ENCODE measurements around the gene GOLPH3. TPM values are rescaled to one million over a fixed set of nuclear protein-coding genes. Genes with fewer than 3 reads are reported as not detected.

The GOLPH3 gene
- total RNA-seq, 1 donor from 2014 or later, result 99.0 TPM

- TF ChIP-seq CTCF (IDR thresholded peaks at IDR 0.05), result no peak
- intact Hi-C loops (cut with DNase I), result no loop called here
- H3K4me1 ChIP-seq, result peaks cover 58% of the 10 kb centered on the region
- no peak overlapping the region for H3K4me3 ChIP-seq
- no peak overlapping the region for H3K27ac ChIP-seq
- DNase-seq, result no peak
- H3K27me3 ChIP-seq (ENCODE audit: low read depth), result no peaks in the 10 kb centered on the region
- peaks cover 12% of the 10 kb centered on the region for H3K36me3 ChIP-seq
- no peaks in the 10 kb centered on the region for H3K9me3 ChIP-seq
- no peak for ATAC-seq
Measured at GRCh38 chr5:32144378-32145207, 29.5 kb downstream of the GOLPH3 start.

- Histone ChIP-seq H3K4me3 (no peak overlapping the region), H3K27me3 (ENCODE audit: low read depth) (no peaks in the 10 kb centered on the region), H3K27ac (no peak overlapping the region), H3K4me1 (peaks cover 50% of the 10 kb centered on the region), H3K9me3 (no peaks in the 10 kb centered on the region), H3K36me3 (peaks cover 11% of the 10 kb centered on the region)
- DNase-seq (no peak), ATAC-seq (no peak)
- no peak for TF ChIP-seq CTCF (IDR thresholded peaks at IDR 0.05)
- intact Hi-C loops (cut with DNase I), result no loop called here
Measured at GRCh38 chr5:32143617-32144377, 30.3 kb downstream of the GOLPH3 start.

GRCh38 chr5:32138839-32139493 is 35.2 kb downstream of the GOLPH3 start:
- no peak overlapping the region for H3K27ac ChIP-seq
- H3K36me3 ChIP-seq, result peaks cover 37% of the 10 kb centered on the region
- intact Hi-C loops (cut with DNase I), result no loop called here
- no peak for TF ChIP-seq CTCF (IDR thresholded peaks at IDR 0.05)
- no peak overlapping the region for H3K4me3 ChIP-seq
- peaks cover 4% of the 10 kb centered on the region for H3K4me1 ChIP-seq
- DNase-seq (peak; percentile 69), ATAC-seq (no peak)
- no peaks in the 10 kb centered on the region for H3K27me3 ChIP-seq (ENCODE audit: low read depth)
- H3K9me3 ChIP-seq, result no peaks in the 10 kb centered on the region

- intact Hi-C loops (cut with DNase I), result no loop called here
- no peak for TF ChIP-seq CTCF (IDR thresholded peaks at IDR 0.05)
- Histone ChIP-seq H3K4me3 (no peak overlapping the region), H3K27me3 (ENCODE audit: low read depth) (no peaks in the 10 kb centered on the region), H3K36me3 (peaks cover 46% of the 10 kb centered on the region), H3K4me1 (peaks cover 12% of the 10 kb centered on the region), H3K9me3 (no peaks in the 10 kb centered on the region), H3K27ac (no peak overlapping the region)
- DNase-seq (no peak), ATAC-seq (no peak)
Measured at GRCh38 chr5:32136342-32136741, 37.8 kb downstream of the GOLPH3 start.

DNA sequence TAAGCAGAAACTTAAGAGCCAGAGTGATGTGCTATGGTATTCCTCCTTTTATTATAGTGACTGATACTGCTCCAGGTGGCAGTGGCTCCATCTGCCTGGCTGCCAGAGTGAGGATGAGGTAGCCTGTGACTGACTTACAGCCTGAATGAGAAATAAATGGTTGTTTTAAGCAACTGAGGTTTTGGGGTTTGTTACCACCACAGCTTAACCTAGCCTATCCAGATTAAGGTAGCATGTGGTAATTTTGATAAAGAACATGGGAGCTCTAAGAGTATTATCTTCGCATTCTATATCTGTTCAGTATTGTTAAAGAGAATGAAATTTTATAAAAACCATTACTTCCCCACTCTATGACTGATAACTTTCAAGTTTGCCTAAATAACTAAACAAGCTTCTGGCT is 39.0 kb downstream of the GOLPH3 start:
- no peaks in the 10 kb centered on the region for H3K9me3 ChIP-seq
- H3K36me3 ChIP-seq, result peaks cover 42% of the 10 kb centered on the region
- ATAC-seq (no peak), DNase-seq (no peak)
- no peak for TF ChIP-seq CTCF (IDR thresholded peaks at IDR 0.05)
- peaks cover 12% of the 10 kb centered on the region for H3K4me1 ChIP-seq
- H3K27ac ChIP-seq, result no peak overlapping the region
- no peaks in the 10 kb centered on the region for H3K27me3 ChIP-seq (ENCODE audit: low read depth)
- intact Hi-C loops (cut with DNase I), result no loop called here
- no peak overlapping the region for H3K4me3 ChIP-seq
